Activated T-helper 1 cell treated with anti-CD3 and anti-CD28 coated beads, Interleukin-12 subunit alpha, Interleukin-12 subunit beta, Interleukin-2, Interleukin-4 antibody, amounts not matched to agents 30 ng/mL and 10 ng/mL and 1 ng/mL, durations not matched to agents 14 hours and 24 hours and 36 hours (primary cell): ENCODE measurements around the gene RRP8. TPM values are rescaled to one million over a fixed set of nuclear protein-coding genes. Genes with fewer than 3 reads are reported as not detected.
A peak's percentile ranks its signal among the peaks of the same experiment; 100 is the strongest.

Experiments
- DNase-seq: peaks from one replicate; pipeline ENCODE4 v3.0.0; 2021; ENCODE audit warnings: low spot score
- H3K27ac Mint-ChIP-seq: one replicate; pipeline ENCODE4 v1.8.0; 2021; ENCODE audit warnings: mild to moderate bottlenecking, mixed read lengths
- H3K27me3 Mint-ChIP-seq: one replicate; pipeline ENCODE4 v1.8.0; 2022; ENCODE audit warnings: mild to moderate bottlenecking, moderate library complexity, mixed read lengths; ENCODE audit not compliant: insufficient read depth
- H3K36me3 Mint-ChIP-seq: one replicate; pipeline ENCODE4 v1.8.0; 2021; ENCODE audit warnings: low read depth, mixed read lengths
- H3K4me1 Mint-ChIP-seq: one replicate; pipeline ENCODE4 v1.8.0; 2021; ENCODE audit warnings: low read depth, mixed read lengths
- H3K4me3 Mint-ChIP-seq: one replicate; pipeline ENCODE4 v1.8.0; 2021; ENCODE audit warnings: mild to moderate bottlenecking, moderate library complexity, mixed read lengths
- H3K9me3 Mint-ChIP-seq: one replicate; pipeline ENCODE4 v1.8.0; 2021; ENCODE audit warnings: mixed read lengths
- intact Hi-C: fragments of 100-400 bp; cut with micrococcal nuclease; formaldehyde crosslinking; loops from one replicate; pipeline ENCODE4 v1.15.1; 2024
- total RNA-seq: library from RNA; stranded (reverse); gene quantifications from 2 replicates; pipeline ENCODE4 v1.2.3, GENCODE V29; 2022

Gene RRP8
- total RNA-seq, 1 donor from 2014 or later = 38.8 TPM

DNA sequence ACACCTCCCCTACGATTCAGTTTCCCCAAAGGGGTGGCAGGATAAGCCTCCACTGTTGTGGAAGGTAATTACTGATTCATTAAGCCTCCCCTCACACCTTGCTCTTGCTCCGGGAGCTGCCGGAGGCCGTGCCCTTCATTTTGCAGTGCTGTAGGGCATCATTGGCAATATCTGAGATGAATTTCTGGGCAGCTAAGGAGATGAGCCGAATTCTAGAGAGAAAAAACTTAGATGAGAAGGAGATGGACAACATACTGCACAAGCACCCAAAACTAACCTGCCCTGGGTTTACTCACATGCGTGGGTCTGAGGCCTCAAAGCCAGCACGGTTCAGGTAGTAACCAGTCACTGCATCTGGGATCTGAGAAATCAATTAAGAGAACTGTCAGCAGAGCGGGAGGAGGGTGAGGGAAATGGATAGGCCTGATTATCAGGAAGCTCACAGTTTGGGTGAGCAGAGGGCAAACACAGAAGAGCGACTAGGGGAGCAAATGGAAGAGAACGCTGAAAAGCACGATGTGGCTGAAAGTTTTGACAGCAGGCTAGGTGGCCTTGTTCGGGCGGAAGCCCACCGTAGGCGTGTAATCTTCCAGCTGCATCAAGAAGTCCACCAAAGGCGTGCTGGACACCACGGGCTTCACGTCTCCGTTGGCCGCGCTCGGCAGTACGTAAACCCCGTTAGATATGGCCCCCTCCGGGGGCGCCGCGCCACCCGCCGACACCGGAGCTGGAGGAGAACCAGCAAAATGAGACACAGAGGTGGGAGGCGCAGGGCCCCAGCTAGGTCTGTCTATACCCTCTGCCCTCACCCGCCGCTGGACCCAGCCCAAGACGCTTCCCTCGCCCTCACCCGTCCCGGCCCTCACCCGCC is 7.9 kb upstream of the RRP8 start:
- H3K36me3 Mint-ChIP-seq = peaks cover 41% of the 10 kb centered on the region

DNA sequence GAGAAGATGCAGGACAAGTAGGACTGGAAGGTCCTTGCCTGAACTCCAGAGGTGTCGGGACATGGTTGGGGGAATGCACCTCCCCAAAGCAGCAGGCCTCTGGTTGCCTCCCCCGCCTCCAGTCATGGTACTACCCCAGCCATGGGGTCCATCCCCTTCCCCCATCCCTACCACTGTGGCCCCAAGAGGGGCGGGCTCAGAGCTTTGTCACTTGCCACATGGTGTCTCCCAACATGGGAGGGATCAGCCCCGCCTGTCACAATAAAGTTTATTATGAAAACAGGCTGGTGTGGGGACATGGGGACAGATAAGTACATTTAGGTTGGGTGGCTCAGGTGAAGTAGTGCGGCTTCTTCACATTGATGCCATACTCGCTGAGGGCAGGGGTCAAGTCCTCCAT is 7.2 kb upstream of the RRP8 start:
- DNase-seq = no peak
- intact Hi-C loops = loop anchor here (10.0 kb wide), 1 partner anchor 926 kb away; the partner anchor contains the start of genes TRIM22 and TRIM5
- H3K9me3 Mint-ChIP-seq = no peaks in the 10 kb centered on the region
- no peaks in the 10 kb centered on the region for H3K27me3 Mint-ChIP-seq
- peaks cover 46% of the 10 kb centered on the region for H3K4me1 Mint-ChIP-seq
- peak overlapping the region; percentile 93 for H3K4me3 Mint-ChIP-seq
- H3K36me3 Mint-ChIP-seq = peaks cover 40% of the 10 kb centered on the region
- peak overlapping the region; percentile 87 for H3K27ac Mint-ChIP-seq

More for the DNA sequence above, 7.9 kb upstream of the RRP8 start:
- H3K4me3 Mint-ChIP-seq = peak overlapping the region; percentile 93
- H3K4me1 Mint-ChIP-seq = peaks cover 40% of the 10 kb centered on the region
- H3K27ac Mint-ChIP-seq = peak overlapping the region; percentile 87
- intact Hi-C loops = loop anchor here (1.0 to 10.0 kb wide), 2 partner anchors 8 to 927 kb away; partner anchors contain the start of genes TPP1, TRIM22 and TRIM5
- H3K27me3 Mint-ChIP-seq = no peaks in the 10 kb centered on the region
- no peaks in the 10 kb centered on the region for H3K9me3 Mint-ChIP-seq
- DNase-seq = no peak

DNA sequence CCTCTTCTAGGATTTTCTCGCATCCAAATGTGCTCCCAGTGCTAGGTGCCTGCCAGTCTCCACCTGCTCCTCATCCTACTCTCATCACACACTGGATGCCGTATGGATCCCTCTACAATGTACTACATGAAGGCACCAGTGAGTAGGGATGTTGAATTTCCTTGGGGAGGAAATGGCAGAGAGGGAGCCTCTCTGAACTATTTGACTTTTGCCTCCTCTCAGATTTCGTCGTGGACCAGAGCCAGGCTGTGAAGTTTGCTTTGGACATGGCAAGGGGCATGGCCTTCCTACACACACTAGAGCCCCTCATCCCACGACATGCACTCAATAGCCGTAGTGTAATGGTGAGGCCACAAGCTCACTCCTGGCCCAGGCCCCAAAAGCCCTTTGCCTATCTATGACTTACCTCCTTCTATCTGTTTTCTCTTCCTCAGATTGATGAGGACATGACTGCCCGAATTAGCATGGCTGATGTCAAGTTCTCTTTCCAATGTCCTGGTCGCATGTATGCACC is 6.1 kb upstream of the RRP8 start:
- H3K4me3 Mint-ChIP-seq = peak overlapping the region; percentile 93
- peaks cover 34% of the 10 kb centered on the region for H3K36me3 Mint-ChIP-seq
- DNase-seq = no peak
- no peaks in the 10 kb centered on the region for H3K27me3 Mint-ChIP-seq
- no peaks in the 10 kb centered on the region for H3K9me3 Mint-ChIP-seq
- peak overlapping the region; percentile 33 for H3K27ac Mint-ChIP-seq
- intact Hi-C loops = loop anchor here (10.0 kb wide), 2 partner anchors 925 to 1375 kb away; partner anchors contain the start of genes EIF3F, TRIM22 and TRIM5
- H3K4me1 Mint-ChIP-seq = peaks cover 46% of the 10 kb centered on the region

DNA sequence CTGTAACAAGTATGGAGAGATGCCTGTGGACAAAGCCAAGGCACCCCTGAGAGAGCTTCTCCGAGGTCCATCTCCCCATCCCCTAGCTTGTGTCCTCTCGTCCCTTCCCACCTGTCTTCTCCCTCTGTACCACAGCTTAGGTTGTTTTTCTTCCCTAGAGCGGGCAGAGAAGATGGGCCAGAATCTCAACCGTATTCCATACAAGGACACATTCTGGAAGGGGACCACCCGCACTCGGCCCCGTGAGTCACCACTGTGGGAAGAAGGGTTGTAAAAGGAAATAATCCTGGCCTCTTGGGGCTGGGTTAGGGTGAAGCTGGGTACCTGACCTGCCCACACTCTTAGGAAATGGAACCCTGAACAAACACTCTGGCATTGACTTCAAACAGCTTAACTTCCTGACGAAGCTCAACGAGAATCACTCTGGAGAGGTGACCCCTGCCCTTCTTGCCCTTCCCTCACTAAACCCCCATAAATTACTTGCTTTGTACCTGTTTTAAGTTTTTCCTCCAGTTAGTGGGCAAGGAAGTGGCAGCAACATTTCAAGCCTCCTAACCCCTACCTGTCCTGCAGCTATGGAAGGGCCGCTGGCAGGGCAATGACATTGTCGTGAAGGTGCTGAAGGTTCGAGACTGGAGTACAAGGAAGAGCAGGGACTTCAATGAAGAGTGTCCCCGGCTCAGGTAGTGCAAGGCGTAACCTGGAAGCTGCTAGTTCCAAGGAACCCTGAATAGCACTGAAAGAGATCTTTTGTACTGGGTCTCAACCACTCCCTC is 5.5 kb upstream of the RRP8 start:
- DNase-seq = no peak
- no peak overlapping the region for H3K4me3 Mint-ChIP-seq
- peaks cover 46% of the 10 kb centered on the region for H3K4me1 Mint-ChIP-seq
- H3K9me3 Mint-ChIP-seq = no peaks in the 10 kb centered on the region
- H3K27ac Mint-ChIP-seq = no peak overlapping the region
- H3K36me3 Mint-ChIP-seq = peaks cover 34% of the 10 kb centered on the region
- intact Hi-C loops = loop anchor here (10.0 kb wide), 1 partner anchor 1376 kb away; the partner anchor contains the start of gene EIF3F
- H3K27me3 Mint-ChIP-seq = no peaks in the 10 kb centered on the region

DNA sequence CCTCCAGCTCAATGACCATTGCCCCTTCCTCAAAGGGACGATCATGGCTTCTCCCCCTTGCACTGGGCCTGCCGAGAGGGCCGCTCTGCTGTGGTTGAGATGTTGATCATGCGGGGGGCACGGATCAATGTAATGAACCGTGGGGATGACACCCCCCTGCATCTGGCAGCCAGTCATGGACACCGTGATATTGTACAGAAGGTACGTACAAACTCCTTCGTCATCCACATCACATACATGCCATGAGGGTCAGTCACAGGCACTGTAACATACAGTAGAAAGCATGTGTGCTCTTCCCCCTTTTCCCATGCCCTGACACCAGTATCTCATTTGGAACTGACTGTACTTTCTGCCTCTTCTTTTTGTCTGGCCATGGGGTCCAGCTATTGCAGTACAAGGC is 4.6 kb upstream of the RRP8 start:
- no peaks in the 10 kb centered on the region for H3K9me3 Mint-ChIP-seq
- peaks cover 46% of the 10 kb centered on the region for H3K4me1 Mint-ChIP-seq
- H3K4me3 Mint-ChIP-seq = no peak overlapping the region
- H3K36me3 Mint-ChIP-seq = peaks cover 34% of the 10 kb centered on the region
- no peak overlapping the region for H3K27ac Mint-ChIP-seq
- no peak for DNase-seq
- intact Hi-C loops = loop anchor here (10.0 kb wide), 1 partner anchor 1377 kb away; the partner anchor contains the start of gene EIF3F
- no peaks in the 10 kb centered on the region for H3K27me3 Mint-ChIP-seq

DNA sequence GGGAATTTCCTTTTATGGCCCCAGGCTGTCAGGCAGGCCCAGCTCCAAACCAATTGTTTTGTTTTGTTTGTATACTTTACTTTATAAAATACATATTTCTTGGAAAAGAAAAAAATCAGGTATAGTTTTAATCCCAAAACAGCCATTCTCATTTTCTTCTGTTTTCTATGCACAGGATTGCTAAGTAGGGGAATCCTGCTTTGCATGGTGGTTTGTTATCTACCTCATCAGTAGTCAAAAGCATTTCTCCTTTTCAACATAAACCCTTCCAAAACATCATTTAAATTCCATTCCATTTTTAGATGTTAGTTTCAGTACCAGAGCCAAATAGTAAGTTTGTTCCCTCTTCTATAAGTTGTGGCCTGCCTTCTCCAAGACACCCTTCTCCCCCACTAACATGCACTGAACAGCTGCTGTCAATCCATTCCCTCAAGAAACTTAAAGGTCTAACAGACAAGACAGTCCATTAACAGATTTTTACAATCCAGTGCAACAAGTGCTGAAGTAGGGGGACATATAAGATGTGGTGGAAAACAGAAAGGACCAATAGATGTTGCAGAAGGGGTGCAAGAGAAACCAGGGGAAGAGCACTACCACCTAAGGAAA is 3.9 kb upstream of the RRP8 start:
- no peaks in the 10 kb centered on the region for H3K27me3 Mint-ChIP-seq
- peaks cover 34% of the 10 kb centered on the region for H3K36me3 Mint-ChIP-seq
- intact Hi-C loops = loop anchor here (1.0 to 10.0 kb wide), 6 partner anchors 12 to 1378 kb away; partner anchors contain the start of genes CAVIN3, EIF3F and TPP1
- no peaks in the 10 kb centered on the region for H3K9me3 Mint-ChIP-seq
- H3K4me3 Mint-ChIP-seq = peak overlapping the region; percentile 56
- no peak for DNase-seq
- peak overlapping the region; percentile 86 for H3K27ac Mint-ChIP-seq
- H3K4me1 Mint-ChIP-seq = peaks cover 46% of the 10 kb centered on the region

DNA sequence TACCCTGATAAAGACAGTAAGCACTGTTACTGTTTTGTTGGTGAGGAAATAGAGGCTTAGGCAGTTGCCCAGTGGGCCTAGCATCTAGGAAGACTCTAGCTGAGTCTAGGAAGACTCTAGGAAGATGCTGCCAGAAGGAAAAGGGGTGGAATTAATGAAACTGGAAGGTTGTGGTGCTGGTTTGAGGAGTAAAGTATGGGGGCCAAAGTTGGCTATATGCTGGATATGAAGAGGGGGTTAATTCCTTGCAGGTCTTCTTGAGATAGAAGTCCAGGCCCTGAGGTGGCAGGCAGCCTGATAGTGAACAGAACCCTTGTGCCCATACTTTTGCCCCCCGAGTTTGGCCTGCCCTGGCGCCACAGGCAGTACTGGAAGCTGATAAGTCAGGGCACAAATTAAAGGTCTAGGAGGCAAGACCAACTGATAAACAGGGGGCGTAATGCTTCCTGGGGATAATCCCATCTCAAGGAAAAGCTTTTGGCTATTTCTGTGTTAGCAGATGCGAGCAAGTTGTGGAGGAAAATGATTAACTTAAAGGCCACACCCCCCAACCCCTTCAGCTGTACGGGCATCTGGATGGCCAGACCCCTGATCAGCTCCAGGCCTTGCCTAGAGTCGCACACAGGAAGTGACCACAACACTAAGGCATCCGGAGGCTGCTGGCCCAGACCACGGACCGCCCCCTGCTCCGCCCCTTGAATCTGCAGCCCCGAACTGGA is 3.2 kb upstream of the RRP8 start:
- no peak overlapping the region for H3K4me3 Mint-ChIP-seq
- peak; percentile 58 for DNase-seq
- no peaks in the 10 kb centered on the region for H3K9me3 Mint-ChIP-seq
- peak overlapping the region; percentile 84 for H3K27ac Mint-ChIP-seq
- intact Hi-C loops = loop anchor here (1.0 to 10.0 kb wide), 6 partner anchors 13 to 1378 kb away; partner anchors contain the start of genes CAVIN3, EIF3F and TPP1
- H3K4me1 Mint-ChIP-seq = peaks cover 46% of the 10 kb centered on the region
- H3K27me3 Mint-ChIP-seq = no peaks in the 10 kb centered on the region
- H3K36me3 Mint-ChIP-seq = peaks cover 38% of the 10 kb centered on the region

DNA sequence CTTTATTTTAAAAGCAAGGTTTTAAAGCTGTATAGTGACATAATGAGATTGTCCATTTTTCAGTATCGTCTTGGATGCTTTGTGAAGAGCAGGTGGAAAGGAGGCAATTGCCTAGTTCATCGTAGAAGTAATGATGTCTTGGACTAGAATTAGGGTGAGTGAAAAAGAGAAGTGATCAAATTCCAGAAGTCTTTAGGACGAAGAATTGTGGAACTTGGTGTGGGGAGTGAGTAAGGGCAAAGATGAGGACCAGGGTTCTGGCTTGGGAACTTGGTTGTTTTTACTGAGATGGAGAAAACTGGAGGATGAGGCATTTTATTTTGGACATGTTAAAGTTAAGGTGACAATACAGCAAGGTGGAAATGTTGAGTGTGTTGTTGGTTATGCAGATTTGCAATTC is 1.4 kb upstream of the RRP8 start:
- Mint-ChIP-seq H3K27ac (no peak overlapping the region), H3K36me3 (peaks cover 31% of the 10 kb centered on the region), H3K9me3 (no peaks in the 10 kb centered on the region), H3K4me3 (no peak overlapping the region), H3K27me3 (no peaks in the 10 kb centered on the region), H3K4me1 (peaks cover 30% of the 10 kb centered on the region)
- intact Hi-C loops = loop anchor here (1.0 to 10.0 kb wide), 2 partner anchors 64 to 1380 kb away; partner anchors contain the start of gene EIF3F
- DNase-seq = no peak

DNA sequence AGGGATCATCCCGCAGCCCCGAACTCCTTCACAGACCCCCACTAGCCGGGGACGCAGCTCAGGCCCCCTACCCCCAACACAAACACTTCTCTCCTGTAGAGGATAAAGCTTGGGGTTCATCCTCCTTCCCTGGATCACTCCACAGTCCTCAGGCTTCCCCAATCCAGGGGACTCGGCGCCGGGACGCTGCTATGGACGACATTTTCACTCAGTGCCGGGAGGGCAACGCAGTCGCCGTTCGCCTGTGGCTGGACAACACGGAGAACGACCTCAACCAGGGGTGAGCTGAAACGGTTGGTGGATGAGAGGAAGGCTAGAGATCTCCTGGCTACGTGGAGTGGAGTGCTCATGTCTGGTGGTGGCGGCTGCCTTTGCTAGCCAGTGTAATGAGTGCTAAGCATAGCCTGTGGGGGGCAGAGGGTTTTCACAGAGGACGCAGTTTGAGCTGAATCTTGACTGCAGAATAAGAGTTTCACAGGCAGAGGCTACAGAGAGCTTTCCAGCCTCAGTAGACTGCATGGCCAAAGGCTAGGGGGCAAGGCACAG is 738 bp upstream of the RRP8 start:
- peak; percentile 40 for DNase-seq
- Mint-ChIP-seq H3K36me3 (peaks cover 32% of the 10 kb centered on the region), H3K9me3 (no peaks in the 10 kb centered on the region), H3K27ac (no peak overlapping the region), H3K27me3 (no peaks in the 10 kb centered on the region), H3K4me1 (peaks cover 26% of the 10 kb centered on the region), H3K4me3 (no peak overlapping the region)
- intact Hi-C loops = loop anchor here (1.0 to 10.0 kb wide), 2 partner anchors 64 to 1381 kb away; partner anchors contain the start of gene EIF3F

DNA sequence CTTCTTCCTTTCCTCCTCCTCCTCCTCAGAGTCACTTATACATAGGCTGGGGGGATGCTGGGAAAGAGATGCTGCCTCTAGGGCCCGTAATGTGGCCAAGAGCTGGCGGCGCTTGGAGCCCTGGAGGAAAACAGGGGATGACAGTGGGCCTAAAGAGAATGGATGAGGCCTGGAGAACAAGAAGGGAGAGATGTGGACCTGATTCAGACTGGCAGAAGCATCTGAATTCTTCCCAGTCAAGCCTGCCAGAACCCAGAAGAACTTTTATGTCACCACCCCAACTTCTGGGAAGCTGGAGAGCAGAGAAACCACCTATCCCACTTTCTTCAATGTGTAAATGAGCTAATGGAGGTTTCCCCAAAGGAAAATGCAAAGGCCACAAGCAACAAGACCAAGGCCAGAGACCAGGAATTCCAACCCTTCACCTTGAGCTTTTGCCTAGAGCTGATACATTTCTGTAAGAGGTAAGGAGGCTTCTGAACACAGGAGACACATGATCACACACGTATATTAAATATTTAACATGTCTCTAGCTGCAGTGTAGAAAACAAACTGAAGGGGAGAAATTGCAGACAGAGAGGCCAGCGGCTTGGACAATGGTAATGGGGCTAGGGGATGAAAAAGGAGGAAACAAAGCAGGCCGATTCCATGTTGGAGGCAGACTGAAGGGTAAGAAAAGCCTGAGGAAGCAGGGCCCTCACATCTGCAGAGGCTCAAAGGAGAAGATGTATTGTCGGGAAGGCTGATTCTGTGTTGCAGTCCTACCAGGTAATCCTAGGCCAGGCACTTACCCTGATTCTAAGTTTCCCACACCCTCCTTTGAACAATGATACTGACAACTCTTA is 1.1 kb downstream of the RRP8 start:
- Mint-ChIP-seq H3K27me3 (no peaks in the 10 kb centered on the region), H3K4me3 (no peak overlapping the region), H3K36me3 (peaks cover 35% of the 10 kb centered on the region), H3K4me1 (peaks cover 23% of the 10 kb centered on the region), H3K27ac (peak overlapping the region; percentile 24), H3K9me3 (no peaks in the 10 kb centered on the region)
- intact Hi-C loops = loop anchor here (2.0 to 10.0 kb wide), 3 partner anchors 224 to 1382 kb away; partner anchors contain the start of genes EIF3F and PPFIBP2
- DNase-seq = no peak

DNA sequence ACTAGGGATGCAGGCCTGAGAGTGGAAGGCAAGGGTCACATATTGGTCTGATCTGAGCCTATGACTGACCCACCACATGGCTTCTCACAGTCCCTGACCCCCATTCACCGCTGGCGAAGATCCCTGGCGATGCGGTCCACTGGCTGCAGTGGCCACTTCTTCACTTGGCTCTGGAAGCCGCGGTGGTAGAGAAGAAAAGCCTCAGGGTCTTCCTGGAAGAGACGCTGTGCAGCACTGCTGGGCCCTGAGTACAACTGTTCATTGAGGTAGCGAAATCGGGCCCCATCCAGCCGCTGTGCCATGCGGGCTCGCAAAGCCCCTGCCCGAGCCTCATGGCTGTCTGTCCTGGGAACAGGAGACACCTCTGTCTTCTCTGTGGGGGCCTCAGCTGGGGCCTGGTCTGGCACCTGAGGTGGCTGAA is 2.4 kb downstream of the RRP8 start:
- no peaks in the 10 kb centered on the region for H3K9me3 Mint-ChIP-seq
- no peak overlapping the region for H3K4me3 Mint-ChIP-seq
- intact Hi-C loops = loop anchor here (10.0 kb wide), 1 partner anchor 1384 kb away; the partner anchor contains the start of gene EIF3F
- peaks cover 35% of the 10 kb centered on the region for H3K36me3 Mint-ChIP-seq
- H3K27me3 Mint-ChIP-seq = no peaks in the 10 kb centered on the region
- H3K4me1 Mint-ChIP-seq = peaks cover 10% of the 10 kb centered on the region
- no peak for DNase-seq
- H3K27ac Mint-ChIP-seq = no peak overlapping the region
